Measurements from ENCODE around the gene TMEM131L.
"Not testable (repeated sequence)": the region's sequence is repeated elsewhere in the genome, so short reads cannot be mapped to it uniquely, and the experiment has no call there.

Gene TMEM131L

DNA sequence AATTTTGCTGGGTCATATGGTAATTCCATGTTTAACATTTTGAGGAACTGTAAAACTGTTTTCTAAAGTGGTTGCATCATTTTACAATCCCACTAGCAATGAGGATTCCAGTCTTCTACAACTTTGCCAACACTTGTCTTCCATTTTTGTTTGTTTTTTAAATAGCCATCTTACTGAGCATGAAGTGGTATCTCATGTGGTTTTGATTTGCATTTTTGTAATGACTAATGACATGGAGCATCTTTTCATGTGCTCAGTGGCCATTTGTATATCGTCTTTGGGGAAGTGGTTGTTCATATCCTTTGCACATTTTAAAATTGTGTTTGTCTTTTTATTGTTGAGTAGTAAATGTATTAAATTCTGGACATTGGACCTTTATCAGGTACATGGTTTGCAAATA, 94.7 kb downstream of the TMEM131L start:
- TF ChIP-seq, protein P1, sequence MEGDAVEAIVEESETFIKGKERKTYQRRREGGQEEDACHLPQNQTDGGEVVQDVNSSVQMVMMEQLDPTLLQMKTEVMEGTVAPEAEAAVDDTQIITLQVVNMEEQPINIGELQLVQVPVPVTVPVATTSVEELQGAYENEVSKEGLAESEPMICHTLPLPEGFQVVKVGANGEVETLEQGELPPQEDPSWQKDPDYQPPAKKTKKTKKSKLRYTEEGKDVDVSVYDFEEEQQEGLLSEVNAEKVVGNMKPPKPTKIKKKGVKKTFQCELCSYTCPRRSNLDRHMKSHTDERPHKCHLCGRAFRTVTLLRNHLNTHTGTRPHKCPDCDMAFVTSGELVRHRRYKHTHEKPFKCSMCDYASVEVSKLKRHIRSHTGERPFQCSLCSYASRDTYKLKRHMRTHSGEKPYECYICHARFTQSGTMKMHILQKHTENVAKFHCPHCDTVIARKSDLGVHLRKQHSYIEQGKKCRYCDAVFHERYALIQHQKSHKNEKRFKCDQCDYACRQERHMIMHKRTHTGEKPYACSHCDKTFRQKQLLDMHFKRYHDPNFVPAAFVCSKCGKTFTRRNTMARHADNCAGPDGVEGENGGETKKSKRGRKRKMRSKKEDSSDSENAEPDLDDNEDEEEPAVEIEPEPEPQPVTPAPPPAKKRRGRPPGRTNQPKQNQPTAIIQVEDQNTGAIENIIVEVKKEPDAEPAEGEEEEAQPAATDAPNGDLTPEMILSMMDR (IDR thresholded peaks at IDR 0.05; ENCODE audit: unreplicated experiment in 3 of 3): no peak
- Mint-ChIP-seq H3K9me3 (peaks cover 9% of the 10 kb centered on the region), H3K36me3 (ENCODE audit: low read depth) (peaks cover 62% of the 10 kb centered on the region), H3K4me3 (no peak overlapping the region), H3K27ac (no peak overlapping the region), H3K27me3 (ENCODE audit: low read depth) (no peaks in the 10 kb centered on the region), H3K4me1 (peaks cover 35% of the 10 kb centered on the region)

DNA sequence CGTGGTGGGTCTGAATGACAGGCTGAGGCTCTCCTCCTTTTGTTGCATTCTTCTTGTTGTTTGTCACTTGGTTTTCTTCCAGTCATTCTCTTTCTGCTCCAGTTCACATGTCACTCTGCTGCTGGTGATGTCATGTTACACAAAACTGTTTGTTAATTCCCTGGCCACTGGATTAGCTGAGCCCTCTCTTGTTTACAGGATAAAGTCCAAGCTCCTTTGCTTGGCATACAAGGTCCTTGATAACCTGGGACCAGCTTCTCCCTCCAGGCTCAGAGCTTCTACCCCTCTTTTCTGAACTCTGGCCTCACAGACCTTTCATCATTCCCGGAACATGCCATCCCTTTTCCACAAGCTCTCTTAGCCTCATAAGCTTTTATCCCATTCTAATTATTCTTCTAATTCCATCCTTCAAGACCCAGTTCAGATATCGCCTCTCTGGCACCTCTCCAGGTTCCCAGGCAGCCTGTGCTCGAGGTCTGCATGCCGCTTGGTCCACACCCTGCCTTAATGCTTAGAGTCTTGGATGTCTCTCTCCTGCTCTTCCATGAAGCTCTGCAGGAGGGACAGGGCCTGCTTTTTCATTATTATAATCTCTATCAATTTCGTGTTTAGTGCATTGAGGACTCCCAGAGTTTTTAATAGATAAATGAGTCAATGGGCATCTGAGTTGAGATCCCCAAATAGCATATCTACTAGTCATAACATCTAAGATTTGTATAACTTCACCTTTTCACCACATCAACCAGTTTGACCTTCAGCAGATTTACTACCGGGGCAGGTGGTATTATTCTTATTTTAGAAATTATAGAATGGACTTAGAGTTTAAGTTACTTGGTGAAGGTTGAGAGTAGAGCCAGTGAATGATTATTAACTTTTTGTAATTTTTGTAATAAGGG, 98.7 kb downstream of the TMEM131L start:
- Mint-ChIP-seq H3K4me1 (peaks cover 36% of the 10 kb centered on the region), H3K27ac (peak overlapping the region in 2 of 3 experiments; percentile 23 to 39), H3K36me3 (ENCODE audit: low read depth) (peaks cover 59% of the 10 kb centered on the region), H3K27me3 (ENCODE audit: low read depth) (no peaks in the 10 kb centered on the region), H3K9me3 (peaks cover 9% of the 10 kb centered on the region), H3K4me3 (no peak overlapping the region)
- TF ChIP-seq, protein P1 (IDR thresholded peaks at IDR 0.05; ENCODE audit: unreplicated experiment in 3 of 3): no peak

DNA sequence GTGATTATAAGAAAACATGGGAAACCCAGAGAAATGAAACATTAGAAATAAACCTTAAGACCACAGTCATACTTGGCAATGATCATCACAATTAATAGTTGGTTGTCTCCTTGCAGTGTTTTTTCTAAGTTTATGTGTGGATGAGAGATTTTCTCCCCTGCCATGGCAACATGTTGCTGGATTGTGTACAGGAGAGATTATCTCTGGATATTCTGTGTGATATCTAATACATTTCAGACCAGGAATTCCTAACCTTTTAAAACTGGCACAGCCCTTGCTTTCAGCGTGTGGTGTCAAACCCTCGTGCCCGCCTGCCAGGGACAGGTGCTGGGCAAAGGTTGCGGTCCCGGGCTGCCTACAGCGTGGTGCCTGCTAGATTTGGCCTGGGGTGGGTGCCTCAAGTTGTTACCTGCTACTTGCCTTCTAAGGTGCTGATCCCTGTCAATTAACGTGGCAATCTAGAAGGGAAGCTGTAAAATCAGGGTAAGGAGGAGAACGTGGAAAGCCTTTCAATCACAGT, 100.5 kb downstream of the TMEM131L start:
- Mint-ChIP-seq H3K36me3 (ENCODE audit: low read depth) (peaks cover 42% of the 10 kb centered on the region), H3K9me3 (peaks cover 3% of the 10 kb centered on the region), H3K27me3 (ENCODE audit: low read depth) (no peaks in the 10 kb centered on the region), H3K4me3 (no peak overlapping the region), H3K27ac (no peak overlapping the region), H3K4me1 (peaks cover 46% of the 10 kb centered on the region)
- TF ChIP-seq, protein P1 (IDR thresholded peaks at IDR 0.05; ENCODE audit: unreplicated experiment in 3 of 3): no peak

DNA sequence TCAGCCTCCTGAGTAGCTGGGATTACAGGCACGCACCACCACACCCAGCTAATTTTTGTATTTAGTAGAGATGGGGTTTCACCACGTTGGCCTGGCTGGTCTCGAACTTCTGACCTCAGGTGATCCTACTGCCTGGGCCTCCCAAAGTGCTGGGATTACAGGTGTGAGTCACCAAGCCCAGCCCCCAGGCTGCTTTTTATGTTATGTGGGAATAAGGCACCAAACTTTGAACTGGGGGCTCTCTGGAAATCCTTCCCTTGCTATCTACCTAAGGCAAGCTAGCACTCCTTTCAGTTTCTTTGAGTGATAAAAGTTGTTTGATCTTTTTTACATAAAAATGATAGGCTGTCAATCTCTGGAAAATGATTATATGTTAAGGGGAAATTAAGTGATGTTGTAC, 101.5 kb downstream of the TMEM131L start:
- Mint-ChIP-seq H3K4me1 (peaks cover 53% of the 10 kb centered on the region), H3K36me3 (ENCODE audit: low read depth) (peaks cover 38% of the 10 kb centered on the region)
- not testable (repeated sequence) for H3K27ac Mint-ChIP-seq; H3K27me3 Mint-ChIP-seq (ENCODE audit: low read depth); H3K9me3 Mint-ChIP-seq; H3K4me3 Mint-ChIP-seq

DNA sequence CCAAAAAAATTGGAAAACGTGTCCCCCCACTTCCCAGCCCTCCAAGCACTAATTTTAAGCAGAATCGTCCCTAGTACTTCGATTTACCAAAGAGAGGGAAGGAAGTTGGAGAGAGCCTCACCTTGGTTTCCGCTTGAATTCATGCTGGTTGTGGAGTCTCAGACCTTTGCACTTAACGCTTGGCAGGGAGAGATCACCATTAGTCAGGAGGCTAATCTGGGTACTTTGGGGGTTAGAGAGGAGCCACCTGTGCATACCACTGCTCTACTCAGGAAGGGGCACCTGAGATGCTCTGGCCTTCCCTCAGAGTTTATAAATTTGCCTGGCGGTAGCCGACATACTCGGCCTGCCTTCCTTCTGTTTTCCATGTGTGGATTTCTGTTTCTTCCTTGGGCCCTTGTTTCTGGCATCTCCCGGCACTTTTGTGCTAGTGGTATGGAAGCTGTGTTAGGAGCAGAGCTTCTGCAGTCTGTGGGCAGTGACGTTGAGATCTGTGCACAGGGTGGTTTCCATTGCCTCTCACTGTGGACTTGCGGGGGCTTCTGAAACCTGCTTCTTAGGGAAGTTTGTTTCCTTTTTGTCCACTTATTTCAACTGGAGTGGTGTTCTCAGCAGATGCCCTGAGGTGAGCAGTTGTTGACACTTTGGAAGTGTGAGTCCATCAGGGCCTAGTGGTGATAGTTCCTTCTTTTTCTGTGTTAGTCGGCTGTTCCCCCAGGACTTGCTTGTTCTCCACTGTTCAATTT, 104.2 kb downstream of the TMEM131L start:
- Mint-ChIP-seq H3K4me3 (no peak overlapping the region), H3K27me3 (ENCODE audit: low read depth) (no peaks in the 10 kb centered on the region), H3K27ac (peak overlapping the region in 1 of 3 experiments; percentile 44), H3K4me1 (peaks cover 62% of the 10 kb centered on the region), H3K9me3 (no peaks in the 10 kb centered on the region), H3K36me3 (ENCODE audit: low read depth) (peaks cover 26% of the 10 kb centered on the region)
- TF ChIP-seq, protein P1 (IDR thresholded peaks at IDR 0.05; ENCODE audit: unreplicated experiment in 3 of 3): no peak

DNA sequence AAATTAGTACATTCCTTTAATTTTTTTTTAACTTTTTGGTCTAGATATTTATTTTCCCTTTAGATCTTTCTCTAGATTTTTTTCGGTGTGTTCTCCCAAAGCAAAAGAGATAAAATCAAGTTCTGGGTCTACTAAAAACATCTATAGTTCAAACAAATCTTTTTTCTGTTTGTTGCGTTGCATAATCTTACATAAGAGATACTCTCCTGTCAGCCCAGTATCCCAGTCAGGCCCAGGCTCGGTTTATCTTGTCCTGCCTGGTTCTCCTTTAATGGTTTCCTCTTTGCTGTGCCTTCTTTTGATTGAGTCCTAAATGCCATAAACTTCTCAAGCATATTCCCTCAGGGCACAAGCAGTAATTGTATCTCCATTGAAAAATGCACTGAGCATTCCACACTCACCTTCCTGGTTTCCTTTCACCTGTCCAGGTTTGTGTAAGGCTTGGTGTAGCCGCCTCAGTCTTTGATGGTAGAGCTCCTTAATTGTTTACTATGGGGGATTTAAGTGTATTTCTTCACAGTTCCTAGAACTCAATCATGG, 104.9 kb downstream of the TMEM131L start:
- H3K4me1 Mint-ChIP-seq: peaks cover 65% of the 10 kb centered on the region
- peaks cover 26% of the 10 kb centered on the region for H3K36me3 Mint-ChIP-seq (ENCODE audit: low read depth)
- H3K9me3 Mint-ChIP-seq: no peaks in the 10 kb centered on the region
- TF ChIP-seq, protein P1 (IDR thresholded peaks at IDR 0.05; ENCODE audit: unreplicated experiment in 3 of 3): no peak
- H3K27me3 Mint-ChIP-seq (ENCODE audit: low read depth): no peaks in the 10 kb centered on the region
- H3K27ac Mint-ChIP-seq: peak overlapping the region in 2 of 3 experiments; percentile 35 to 44
- no peak overlapping the region for H3K4me3 Mint-ChIP-seq
